Right renal cortex interstitium (tissue), 3 donors: ENCODE results near the gene TMEM165. TPM values are rescaled to one million over a fixed set of nuclear protein-coding genes. Genes with fewer than 3 reads are reported as not detected.

Source experiments
- DNase-seq, 3 donors: peaks; one replicate each; pipeline ENCODE4 v3.0.0-alpha.2; 2013; ENCODE audit warnings: low read depth in 3 of 3, low spot score in 2 of 3
- polyA plus RNA-seq, 3 donors: library from polyadenylated mRNA; unstranded; fragments of 120-200 nt; gene quantifications; one replicate each; pipeline ENCODE4 v1.2.1, GENCODE V29; 2013; ENCODE audit not compliant: insufficient read length in 3 of 3

The TMEM165 gene
- polyA plus RNA-seq, 3 donors, result 74.2 to 88.2 (median 78.5) TPM

- no peak for DNase-seq
Measured at GRCh38 chr4:55399581-55399980, 3.8 kb downstream of the TMEM165 start.

GRCh38 chr4:55405073-55405472 is 9.3 kb downstream of the TMEM165 start:
- no peak for DNase-seq

GRCh38 chr4:55406545-55406944 is 10.8 kb downstream of the TMEM165 start:
- DNase-seq, result no peak

- no peak for DNase-seq
Measured at GRCh38 chr4:55407119-55407518, 11.4 kb downstream of the TMEM165 start.

GRCh38 chr4:55407764-55408163 is 12.0 kb downstream of the TMEM165 start:
- DNase-seq, result no peak

- no peak for DNase-seq
Measured at GRCh38 chr4:55409468-55410171, 13.9 kb downstream of the TMEM165 start.

- DNase-seq, result no peak
Measured at GRCh38 chr4:55410431-55410830, 14.7 kb downstream of the TMEM165 start.

- DNase-seq, result no peak
Measured at GRCh38 chr4:55411621-55412020, 15.9 kb downstream of the TMEM165 start.

- DNase-seq, result no peak
Measured at GRCh38 chr4:55416176-55416575, 20.4 kb downstream of the TMEM165 start.

GRCh38 chr4:55424791-55425190 is 29.0 kb downstream of the TMEM165 start:
- no peak for DNase-seq

GRCh38 chr4:55431710-55432336 is 36.1 kb downstream of the TMEM165 start:
- DNase-seq, result no peak

- no peak for DNase-seq
Measured at GRCh38 chr4:55435141-55435841, 39.5 kb downstream of the TMEM165 start.

GRCh38 chr4:55437356-55437796 is 41.6 kb downstream of the TMEM165 start:
- DNase-seq, result no peak

GRCh38 chr4:55437823-55438222 is 42.1 kb downstream of the TMEM165 start:
- no peak for DNase-seq

GRCh38 chr4:55438314-55438713 is 42.6 kb downstream of the TMEM165 start:
- DNase-seq, result no peak

- DNase-seq, result no peak
Measured at GRCh38 chr4:55439023-55439422, 43.3 kb downstream of the TMEM165 start.

- DNase-seq, result no peak
Measured at GRCh38 chr4:55440786-55441185, 45.0 kb downstream of the TMEM165 start.

GRCh38 chr4:55442541-55442940 is 46.8 kb downstream of the TMEM165 start:
- no peak for DNase-seq

GRCh38 chr4:55444827-55445226 is 49.1 kb downstream of the TMEM165 start:
- DNase-seq, result no peak

- no peak for DNase-seq
Measured at GRCh38 chr4:55445921-55446577, 50.3 kb downstream of the TMEM165 start.

- no peak for DNase-seq
Measured at GRCh38 chr4:55446578-55446922, 50.8 kb downstream of the TMEM165 start.
